Fibroblast of lung (primary cell): ENCODE data around the gene KCTD15.

ENCODE experiments used
- CTCF ChIP-seq, 2 donors: IDR thresholded peaks in 1 of 2; conservative IDR thresholded peaks in 1 of 2; 1 replicate in 1 of 2; 2 replicates in 1 of 2; pipeline ENCODE4 v1.5.1; 2011 to 2012; ENCODE audit warnings: low read length in 2 of 2, control low read depth in 1 of 2, inconsistent platforms in 1 of 2, low read depth in 1 of 2, mild to moderate bottlenecking in 1 of 2
- EZH2 ChIP-seq: IDR thresholded peaks from 2 replicates; pipeline ENCODE4 v1.5.1; 2012; ENCODE audit warnings: low read length, control low read depth, mild to moderate bottlenecking; ENCODE audit errors: missing control alignments

GRCh38 chr19:33828266-33829075, 31.8 kb downstream of the KCTD15 start:
- TF ChIP-seq EZH2 (no peak), CTCF (conservative IDR thresholded peaks at IDR 0.05 in 1 of 2, IDR thresholded peaks at IDR 0.05 in 1 of 2; ENCODE audit: low read depth in 1 of 2, low read length in 2 of 2) (no peak)
